ENCODE data around the gene PLEKHA5. TPM values are rescaled to one million over a fixed set of nuclear protein-coding genes. Genes with fewer than 3 reads are reported as not detected.
"Not testable (repeated sequence)": the region's sequence is repeated elsewhere in the genome, so short reads cannot be mapped to it uniquely, and the experiment has no call there.

The PLEKHA5 gene
- polyA plus RNA-seq, 4 donors = 51.5 to 105 (median 96.4) TPM

DNA sequence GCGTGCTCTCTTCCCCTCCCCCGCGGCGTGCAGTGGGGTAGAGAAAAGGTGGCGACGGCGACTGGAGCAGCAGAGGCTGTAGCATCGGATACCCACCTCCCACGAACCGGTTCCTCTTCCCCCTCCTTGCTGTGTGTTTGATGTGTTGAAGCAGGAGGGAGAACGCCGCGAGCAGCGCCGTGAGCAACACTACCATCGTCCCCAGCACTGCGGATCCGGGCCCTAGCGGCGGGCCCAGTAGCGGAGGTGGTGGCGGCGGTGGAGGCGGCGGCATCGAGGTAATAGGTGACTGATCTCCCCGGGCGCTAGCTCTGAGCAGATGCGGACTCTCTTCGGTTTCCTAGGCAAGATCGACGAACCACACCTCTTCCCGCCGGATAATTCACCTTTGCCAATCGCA is 176.8 kb downstream of the PLEKHA5 start:
- DNase-seq (ENCODE audit: low read depth in 4 of 4, low spot score in 3 of 4) = no peak

DNA sequence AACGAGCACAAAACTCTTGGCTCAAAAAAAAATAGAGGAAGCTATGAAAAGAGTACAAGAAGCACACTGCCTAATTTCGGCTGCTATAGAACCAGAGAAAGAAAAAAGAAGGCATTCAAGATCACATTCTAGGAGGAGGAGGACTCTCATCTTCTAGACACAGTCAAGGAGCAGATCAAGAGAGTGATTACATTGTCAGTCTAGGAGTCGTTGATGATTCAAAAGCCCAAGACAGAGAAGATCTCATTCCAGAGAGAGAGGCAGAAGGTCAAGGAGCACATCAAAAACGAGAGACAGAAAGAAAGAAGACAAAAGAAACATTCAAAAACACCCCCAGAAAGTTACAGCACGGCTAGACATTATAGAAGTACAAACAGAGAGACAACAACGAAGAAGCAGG is 177.9 kb downstream of the PLEKHA5 start:
- no peak for DNase-seq (ENCODE audit: low read depth in 4 of 4, low spot score in 3 of 4)

DNA sequence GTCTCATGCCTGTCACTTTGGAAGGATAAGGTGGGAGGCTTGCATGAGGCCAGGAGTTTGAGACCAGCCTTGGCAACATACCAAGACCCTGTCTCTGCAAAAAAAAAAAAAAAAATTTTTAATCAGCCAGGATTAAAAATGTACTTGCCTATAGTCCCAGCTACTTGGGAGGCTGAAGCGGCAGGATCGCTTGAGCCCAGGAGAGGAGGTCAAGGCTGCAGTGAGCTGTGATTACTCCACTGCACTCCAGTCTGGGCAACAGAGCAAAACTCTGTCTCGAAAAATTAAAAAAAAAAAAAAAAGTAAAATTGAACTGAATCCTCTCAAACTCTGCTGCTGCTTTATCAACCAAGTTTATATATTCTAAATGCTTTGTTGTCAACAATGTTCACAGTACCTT is 181.6 kb downstream of the PLEKHA5 start:
- no peak for DNase-seq (ENCODE audit: low read depth in 4 of 4, low spot score in 3 of 4)

DNA sequence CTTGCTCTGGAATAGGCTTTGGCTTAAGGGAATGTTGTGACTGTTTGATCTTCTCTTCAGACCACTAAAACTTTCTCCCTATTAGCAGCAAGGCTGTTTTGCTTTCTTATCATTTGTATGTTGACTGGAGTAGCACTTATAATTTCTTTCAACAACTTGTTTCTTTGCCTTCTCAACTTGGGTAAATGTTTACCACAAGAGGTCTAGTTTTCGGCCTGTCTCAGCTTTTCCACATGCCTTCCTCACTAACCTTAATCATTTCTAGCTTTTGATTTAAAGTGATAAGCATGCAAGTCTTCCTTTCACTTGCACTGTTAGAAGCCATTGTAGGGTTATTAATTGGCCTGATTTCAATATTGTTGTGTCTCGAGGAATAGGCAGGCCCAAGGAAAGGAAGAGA is 183.1 kb downstream of the PLEKHA5 start:
- no peak for DNase-seq (ENCODE audit: low read depth in 4 of 4, low spot score in 3 of 4)

DNA sequence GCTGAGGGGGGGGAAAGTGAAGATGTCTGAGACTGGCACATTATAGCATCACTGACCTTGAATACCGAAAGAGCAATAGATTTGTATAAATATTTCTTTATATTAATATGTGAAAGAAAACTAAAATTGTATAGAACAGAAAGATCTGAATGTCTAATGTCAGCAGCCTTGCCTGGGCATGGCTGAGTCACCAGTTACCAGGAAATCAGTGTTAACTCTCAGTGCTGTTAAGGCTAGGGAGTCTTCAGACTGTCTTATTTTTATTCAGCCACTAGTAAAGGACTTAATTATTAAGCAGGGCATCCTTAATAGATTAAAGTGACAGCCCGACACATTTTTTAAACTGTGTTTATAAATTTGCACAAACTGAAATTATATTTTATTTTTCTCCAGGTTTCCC is 186.9 kb downstream of the PLEKHA5 start:
- DNase-seq (ENCODE audit: low read depth in 4 of 4, low spot score in 3 of 4) = no peak

DNA sequence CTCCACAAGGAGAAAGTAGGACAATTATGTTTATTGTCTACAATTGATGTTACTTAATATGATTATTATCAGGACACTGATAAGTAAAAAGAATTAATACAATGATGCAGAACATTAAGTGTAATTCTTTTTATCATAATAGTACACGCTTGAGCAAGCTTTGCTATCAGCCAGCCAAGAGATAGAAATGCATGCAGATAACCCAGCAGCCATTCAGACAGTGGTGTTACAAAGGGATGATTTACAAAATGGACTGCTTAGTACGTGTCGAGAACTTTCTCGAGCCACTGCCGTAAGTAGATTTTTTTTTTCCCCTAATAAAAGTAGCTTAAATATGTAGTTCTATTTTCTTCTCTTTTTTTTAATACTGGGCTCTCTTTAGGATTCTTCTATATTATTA is 192.8 kb downstream of the PLEKHA5 start:
- DNase-seq (ENCODE audit: low read depth in 4 of 4, low spot score in 3 of 4) = no peak

DNA sequence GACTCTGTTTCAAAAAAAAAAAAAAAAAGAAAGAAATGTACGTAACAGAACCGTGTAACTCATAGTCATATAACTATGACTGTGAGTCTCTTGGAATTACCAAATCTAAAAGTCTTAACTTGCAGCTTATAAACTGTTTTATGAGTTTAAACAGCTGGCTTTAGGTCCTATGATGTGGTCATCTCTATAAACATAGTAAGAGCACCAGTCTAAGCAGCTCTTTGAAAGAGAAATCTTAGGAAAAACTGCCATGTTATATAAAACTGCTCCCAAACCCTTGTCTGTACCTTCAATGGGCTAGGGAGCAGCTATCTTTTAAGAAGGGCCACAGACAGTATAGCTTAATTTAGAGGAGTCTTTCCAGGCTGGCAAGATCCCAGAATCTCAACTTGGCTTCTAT is 194.3 kb downstream of the PLEKHA5 start:
- DNase-seq (ENCODE audit: low read depth in 4 of 4, low spot score in 3 of 4) = no peak

DNA sequence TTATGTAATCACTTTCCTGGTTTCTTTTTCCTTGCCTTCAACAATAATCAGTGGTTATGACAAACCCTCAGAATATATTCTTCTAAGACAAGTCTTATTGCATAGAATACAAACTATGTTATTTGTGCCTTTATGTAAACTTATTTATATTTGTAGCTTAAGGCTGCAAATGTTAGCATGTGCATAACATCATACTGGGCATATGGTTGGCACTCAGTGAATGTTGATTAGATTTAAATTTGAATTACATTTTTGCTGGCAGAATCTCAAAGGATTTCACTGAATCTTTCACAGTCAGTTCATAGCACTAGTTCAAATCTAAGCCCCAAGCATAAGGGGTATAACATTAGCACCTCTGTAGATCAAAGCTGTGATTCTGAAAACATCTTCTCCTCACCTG is 196.6 kb downstream of the PLEKHA5 start:
- no peak for DNase-seq (ENCODE audit: low read depth in 4 of 4, low spot score in 3 of 4)

DNA sequence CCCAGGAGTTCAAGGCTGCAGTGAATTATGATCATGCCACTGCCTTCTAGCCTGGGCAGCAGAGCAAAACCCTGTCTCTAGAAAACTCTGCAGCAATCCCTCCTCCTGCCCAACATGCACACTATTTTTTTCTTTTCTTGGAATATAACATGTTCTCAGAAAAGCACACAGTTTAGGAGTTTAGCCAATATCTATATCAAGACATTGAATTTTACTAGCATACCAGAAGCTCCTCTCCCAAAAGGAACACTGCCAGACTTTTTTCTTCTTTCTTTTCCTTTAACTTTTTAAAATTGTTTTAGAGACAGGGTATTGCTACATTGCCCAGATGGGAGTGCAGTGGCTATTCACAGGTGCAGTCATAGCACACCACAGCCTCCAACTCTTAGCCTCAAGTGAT is 202.7 kb downstream of the PLEKHA5 start:
- DNase-seq (ENCODE audit: low read depth in 4 of 4, low spot score in 3 of 4) = no peak

DNA sequence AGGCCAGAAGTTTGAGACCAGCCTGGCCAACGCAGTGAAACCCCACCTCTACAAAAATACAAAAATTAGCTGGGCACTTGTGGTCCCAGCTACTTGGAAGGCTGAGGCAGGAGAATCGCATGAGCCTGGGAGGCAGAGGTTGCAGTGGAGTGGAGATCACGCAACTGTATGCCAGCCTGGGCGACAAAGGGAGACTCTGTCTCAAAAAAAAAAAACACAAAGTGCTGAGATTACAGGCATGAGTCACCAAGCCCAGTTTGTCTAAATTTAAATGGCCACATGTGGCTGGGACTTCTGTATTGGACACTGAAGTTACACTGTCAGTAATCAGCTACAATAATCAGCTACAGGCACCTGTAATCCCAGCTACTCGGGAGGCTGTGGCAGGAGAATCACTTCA is 208.9 kb downstream of the PLEKHA5 start:
- no peak for DNase-seq (ENCODE audit: low read depth in 4 of 4, low spot score in 3 of 4)

DNA sequence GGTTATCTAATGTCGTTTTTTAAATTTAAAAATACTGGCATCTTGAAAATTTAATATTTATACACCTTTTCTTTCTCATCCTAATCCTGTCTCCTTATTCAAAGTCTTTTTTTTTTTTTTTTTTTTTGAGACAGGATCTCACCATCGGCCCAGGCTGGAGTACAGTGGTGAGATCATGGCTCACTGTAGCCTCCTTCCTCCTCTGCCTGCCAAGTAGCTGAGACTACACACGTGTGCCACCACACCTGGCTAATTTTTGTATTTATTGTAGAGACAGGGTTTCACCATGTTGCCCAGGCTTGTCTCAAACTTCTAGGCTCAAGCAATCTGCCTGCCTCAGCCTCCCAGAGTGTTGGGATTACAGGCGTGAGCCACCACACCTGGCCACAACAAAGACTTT is 221.3 kb downstream of the PLEKHA5 start:
- DNase-seq (ENCODE audit: low read depth in 4 of 4, low spot score in 3 of 4) = not testable (repeated sequence)

DNA sequence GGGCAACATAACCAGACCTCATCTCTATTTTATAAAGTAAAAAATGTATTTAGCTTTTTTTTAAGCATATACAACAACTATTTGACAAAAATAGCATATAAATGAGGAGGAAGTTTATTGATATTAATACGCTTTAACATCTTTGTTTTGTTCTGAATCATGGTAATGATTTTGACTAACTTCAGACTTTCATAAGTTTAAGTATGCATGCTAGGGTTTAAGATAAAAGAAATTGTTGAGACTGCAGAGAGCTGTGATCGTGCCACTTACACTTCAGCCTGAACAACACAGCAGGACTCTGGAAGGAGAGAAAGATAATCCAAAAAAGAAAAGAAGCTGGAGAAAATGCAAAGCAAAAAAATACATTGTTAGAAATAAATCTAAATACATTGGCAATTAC is 221.8 kb downstream of the PLEKHA5 start:
- DNase-seq (ENCODE audit: low read depth in 4 of 4, low spot score in 3 of 4) = no peak

DNA sequence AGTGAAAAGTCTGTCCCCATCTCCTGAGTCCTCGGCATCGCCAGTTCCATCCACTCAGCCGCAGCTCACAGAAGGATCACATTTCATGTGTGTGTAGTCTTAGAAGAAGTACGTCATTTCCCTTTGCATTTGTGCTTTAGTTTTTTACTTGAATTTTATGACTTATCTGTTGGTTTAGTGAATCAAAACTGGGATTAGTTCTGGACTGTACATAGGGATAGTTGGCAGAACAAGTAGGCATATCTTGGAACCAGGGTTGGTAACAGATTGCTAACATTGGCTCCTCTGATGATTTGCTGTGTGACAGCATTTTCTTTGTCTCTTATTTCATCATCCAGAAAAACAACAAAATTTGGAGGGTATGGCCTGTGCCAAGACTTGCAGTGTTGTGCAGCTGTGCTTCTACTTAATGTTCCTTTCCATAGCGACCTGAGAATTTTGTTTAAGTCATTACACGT is 240.2 kb downstream of the PLEKHA5 start:
- DNase-seq (ENCODE audit: low read depth in 4 of 4, low spot score in 3 of 4) = no peak

DNA sequence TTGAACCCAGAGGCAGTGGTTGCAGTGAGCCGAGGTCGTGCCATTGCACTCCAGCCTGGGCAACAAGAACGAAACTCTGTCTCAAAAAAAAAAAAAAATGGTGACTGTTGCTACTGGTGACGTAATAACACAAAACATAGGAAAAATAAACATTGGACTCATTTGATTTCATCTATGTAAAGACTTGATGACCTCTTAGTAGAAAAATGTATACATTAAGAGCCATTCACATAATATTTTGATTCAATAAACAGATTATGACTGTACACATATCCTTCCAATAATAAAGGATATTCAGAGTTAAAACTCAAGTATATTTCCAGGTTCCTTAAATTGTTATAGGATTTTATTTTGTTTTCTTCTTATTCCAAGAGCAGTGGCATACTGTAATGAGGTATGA is 244.1 kb downstream of the PLEKHA5 start:
- no peak for DNase-seq (ENCODE audit: low read depth in 4 of 4, low spot score in 3 of 4)

DNA sequence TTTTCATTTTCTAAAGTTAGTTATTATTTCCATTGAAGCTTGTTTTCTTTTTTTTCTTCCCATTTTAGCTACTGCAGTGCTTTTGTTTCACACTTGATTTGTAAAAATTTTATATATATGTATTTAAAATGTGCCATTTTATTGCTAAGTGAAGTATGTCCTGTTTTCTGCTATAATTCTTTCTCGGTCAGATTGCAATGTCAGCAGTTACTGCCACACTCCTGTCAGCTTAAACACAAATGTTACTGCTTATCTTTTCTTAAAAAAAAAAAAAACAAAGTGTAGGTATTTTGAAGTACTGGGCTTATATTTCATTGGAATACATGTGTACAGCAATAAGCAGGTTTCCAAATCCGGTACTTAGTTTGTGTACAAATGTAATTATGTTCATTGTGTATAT is 246.4 kb downstream of the PLEKHA5 start:
- no peak for DNase-seq (ENCODE audit: low read depth in 4 of 4, low spot score in 3 of 4)

DNA sequence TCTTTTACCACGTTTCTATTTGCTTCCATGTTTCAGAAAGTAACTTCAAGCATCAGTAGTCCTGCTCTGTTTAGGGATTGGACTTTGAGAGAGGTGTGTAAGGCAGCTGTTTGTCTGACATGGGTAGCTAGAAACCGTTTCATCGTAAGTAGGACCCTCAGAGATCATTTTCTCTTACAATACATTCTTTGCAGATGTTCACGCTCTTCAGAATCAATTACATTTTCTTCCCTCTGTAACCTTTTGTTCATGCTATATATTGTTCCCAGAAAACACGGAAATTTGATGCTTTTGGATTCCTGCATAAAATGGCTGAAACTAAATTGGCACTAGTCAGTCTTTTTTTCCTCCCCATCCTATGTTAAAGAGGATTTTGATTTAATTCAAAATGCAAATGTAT is 247.2 kb downstream of the PLEKHA5 start:
- no peak for DNase-seq (ENCODE audit: low read depth in 4 of 4, low spot score in 3 of 4)

DNA sequence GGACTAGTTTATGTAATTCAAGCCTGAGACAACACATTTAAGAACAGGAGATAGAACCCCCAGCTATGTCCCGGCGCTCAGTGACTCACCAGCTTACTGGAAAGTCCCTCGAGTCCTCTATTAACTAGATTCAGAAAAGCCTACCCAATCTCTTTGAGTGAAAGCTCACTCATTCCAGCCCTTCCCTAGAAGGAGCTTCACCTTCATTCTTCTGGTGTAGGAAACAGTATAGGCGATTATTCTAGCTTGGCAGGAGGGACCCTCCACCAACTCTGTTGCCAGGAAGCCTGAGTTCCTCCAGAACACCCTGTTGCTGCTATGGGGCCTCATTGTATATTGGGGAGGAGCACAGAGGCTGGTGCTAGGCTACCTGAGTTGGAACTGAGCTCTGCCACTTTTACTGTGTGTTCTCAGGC is 252.6 kb downstream of the PLEKHA5 start:
- no peak for DNase-seq (ENCODE audit: low read depth in 4 of 4, low spot score in 3 of 4)

DNA sequence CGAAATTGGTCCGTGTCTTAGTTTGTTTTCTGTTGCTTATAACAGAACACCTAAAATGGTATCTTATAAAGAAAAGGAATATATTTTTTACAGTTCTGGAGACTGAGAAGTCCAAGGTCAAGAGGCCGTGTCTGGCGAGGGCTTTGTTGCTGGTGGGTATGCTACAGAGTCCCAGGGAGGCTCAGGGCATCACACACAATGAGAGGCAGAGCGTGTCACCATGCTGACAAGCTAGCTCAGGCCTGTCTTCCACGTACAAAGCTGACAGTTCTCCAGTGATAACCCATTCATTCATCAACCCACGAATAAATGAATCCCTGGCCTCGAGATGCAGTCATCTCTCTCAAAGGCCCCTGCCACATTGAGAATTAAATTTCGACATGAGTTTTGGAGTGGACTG is 253.0 kb downstream of the PLEKHA5 start:
- DNase-seq (ENCODE audit: low read depth in 4 of 4, low spot score in 3 of 4) = no peak

DNA sequence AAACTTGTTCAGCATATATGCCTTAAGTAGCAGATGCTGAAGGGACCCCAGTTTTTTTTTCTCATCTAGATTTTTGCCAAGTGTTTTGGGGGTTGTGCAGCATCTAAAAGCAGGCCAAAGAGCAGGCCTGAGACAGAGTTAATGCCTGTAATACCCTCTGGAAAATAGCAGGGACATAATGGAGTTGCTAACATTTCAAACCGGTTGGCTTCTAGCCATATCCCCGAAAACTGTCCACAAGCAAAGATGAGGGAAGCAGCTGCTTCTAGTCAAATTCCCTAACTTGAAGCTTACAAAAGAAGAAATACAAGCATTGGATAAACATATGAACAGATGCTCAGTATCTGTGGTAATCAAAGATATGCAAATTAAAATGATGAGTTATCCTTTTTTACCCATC is 257.6 kb downstream of the PLEKHA5 start:
- DNase-seq (ENCODE audit: low read depth in 4 of 4, low spot score in 3 of 4) = peak in 3 of 4 donors; percentile 29 to 47 (median 46)

DNA sequence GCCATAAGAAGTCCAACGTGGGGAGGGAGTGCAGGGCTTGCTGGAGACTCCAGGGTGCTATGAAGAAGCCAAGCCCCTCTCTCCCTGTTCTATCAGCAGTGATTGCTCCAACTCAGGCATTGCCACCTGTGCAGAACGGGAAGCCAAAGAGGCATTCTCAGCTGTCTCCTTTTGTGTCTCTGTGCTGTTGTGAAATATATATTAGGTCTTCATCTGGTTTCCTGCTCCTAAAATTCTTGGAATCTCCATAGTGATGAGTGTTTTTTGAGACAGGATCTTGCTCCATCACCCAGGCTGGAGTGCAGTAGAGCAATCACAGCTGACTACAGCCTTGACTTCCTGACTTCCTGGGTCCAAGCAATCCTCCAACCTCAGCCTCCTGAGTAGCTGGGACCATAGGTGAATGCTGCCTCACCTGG is 258.6 kb downstream of the PLEKHA5 start:
- DNase-seq (ENCODE audit: low read depth in 4 of 4, low spot score in 3 of 4) = no peak

DNA sequence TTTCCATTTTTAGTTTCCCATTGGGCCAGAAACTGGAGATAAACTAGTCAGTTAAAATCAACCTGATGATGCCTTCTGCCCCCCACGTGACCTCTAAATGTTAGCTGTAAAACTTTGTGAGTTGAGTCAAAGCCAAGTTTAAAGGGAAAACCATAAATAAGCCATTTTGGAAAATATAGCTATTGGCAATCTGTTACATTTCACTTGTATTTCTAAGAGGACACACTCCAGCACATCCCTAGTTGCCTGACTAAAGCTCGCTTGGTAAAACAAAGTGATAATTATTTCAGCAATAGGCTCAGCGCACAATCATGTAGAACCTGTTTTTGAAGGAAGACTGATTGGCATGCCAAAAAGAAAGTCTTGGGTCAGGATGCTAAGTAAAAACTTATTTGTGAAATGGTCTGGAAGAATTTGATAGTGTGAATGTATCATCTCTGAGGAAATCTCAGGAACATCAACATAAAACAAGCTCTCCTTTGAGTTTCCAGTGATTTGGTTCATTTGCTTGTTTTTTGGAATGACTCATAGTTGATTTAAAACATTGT is 260.6 kb downstream of the PLEKHA5 start:
- peak in 3 of 4 donors; percentile 15 to 32 (median 23) for DNase-seq (ENCODE audit: low read depth in 4 of 4, low spot score in 3 of 4)

DNA sequence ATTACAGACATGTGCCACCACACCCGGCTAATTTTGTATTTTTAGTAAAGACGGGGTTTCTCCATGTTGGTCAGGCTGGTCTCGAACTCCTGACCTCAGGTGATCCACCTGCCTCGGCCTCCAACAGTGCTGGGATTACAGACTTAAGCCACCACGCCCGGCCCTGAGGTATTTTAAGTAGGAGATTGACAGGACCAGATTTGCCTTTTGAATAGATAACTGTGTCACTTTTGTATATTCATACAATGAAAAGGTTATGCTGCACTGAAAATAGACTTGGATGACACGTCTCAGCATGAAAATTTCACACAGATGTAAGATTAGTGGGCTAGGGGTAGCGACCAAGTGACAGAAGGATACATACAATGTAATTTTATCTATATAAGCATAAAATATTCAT is 263.1 kb downstream of the PLEKHA5 start:
- DNase-seq (ENCODE audit: low read depth in 4 of 4, low spot score in 3 of 4) = not testable (repeated sequence)

DNA sequence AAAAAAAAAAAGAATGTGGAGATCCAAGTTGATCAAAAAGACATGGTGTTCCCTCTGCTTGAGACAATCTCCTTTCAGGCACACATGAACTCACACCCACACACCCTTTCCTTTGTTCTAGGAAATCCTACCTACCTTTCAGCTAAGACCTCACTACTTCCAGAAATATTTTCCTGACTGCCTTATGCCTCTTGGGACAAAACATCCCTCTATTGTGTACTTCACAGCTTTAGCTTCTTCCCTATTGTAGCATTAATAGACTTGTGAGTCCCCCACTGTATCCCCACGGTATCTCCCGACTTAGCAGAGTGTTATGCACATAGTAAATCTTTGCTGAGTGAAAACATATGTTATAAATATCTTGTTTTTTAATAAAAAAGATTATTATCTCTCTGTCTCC is 264.9 kb downstream of the PLEKHA5 start:
- DNase-seq (ENCODE audit: low read depth in 4 of 4, low spot score in 3 of 4) = no peak
